ENCODE data around the gene SLC6A18. TPM values are rescaled to one million over a fixed set of nuclear protein-coding genes. Genes with fewer than 3 reads are reported as not detected.

The SLC6A18 gene
- total and polyA plus RNA-seq, 2 of the 4 experiments (the other 2 are of a cell fraction), result not detected

GRCh38 chr5:1185038-1185627, 40.0 kb upstream of the SLC6A18 start:
- Histone ChIP-seq H3K79me1 (ENCODE audit: low read depth in 1 of 2, low read length in 2 of 2) (no peaks in the 10 kb centered on the region), H2AFZ (replicated peaks; ENCODE audit: low read length, poor library complexity) (no peak overlapping the region), H3K4ac (ENCODE audit: low read depth, low read length) (no peak overlapping the region), H3K36me3 (ENCODE audit: control insufficient read depth, insufficient read depth, low read length) (no peaks in the 10 kb centered on the region), H3K27ac (ENCODE audit: insufficient read depth, low read length) (no peak overlapping the region), H2AK5ac (ENCODE audit: low read depth, low read length) (no peak overlapping the region), H2BK20ac (ENCODE audit: low read depth, low read length) (no peak overlapping the region), H3K9me3 (ENCODE audit: control insufficient read depth, insufficient read depth, low read length) (no peaks in the 10 kb centered on the region), H3K4me2 (ENCODE audit: low read depth, low read length) (no peak overlapping the region), H3K4me3 (ENCODE audit: insufficient read depth, low read depth, low read length) (no peak overlapping the region), H3K18ac (ENCODE audit: low read depth, low read length) (no peak overlapping the region), H4K91ac (ENCODE audit: insufficient read depth, low read depth, low read length) (no peak overlapping the region), H3K14ac (replicated peaks; ENCODE audit: low read depth, low read length) (no peak overlapping the region), H2AK9ac (replicated peaks; ENCODE audit: low read depth, low read length, poor library complexity) (peak overlapping the region; percentile 15), H3K9ac (ENCODE audit: low read depth, low read length) (no peak overlapping the region), H4K20me1 (ENCODE audit: insufficient read depth, low read length) (no peaks in the 10 kb centered on the region), H3K56ac (ENCODE audit: extremely low read depth, insufficient read depth, low read length) (no peak overlapping the region), H3K23ac (ENCODE audit: low read depth, low read length) (no peak overlapping the region), H4K5ac (ENCODE audit: low read depth, low read length) (no peak overlapping the region), H4K8ac (ENCODE audit: low read depth in 2 of 2, low read length in 2 of 2) (no peak overlapping the region), H3K27me3 (ENCODE audit: control insufficient read depth, insufficient read depth, low read length) (peaks cover 24% of the 10 kb centered on the region; the same call in 1 of the 2 replicates), H3K4me1 (ENCODE audit: control insufficient read depth, insufficient read depth, low read length) (no peaks in the 10 kb centered on the region), H3K9me1 (ENCODE audit: insufficient read depth, low read length) (no peaks in the 10 kb centered on the region), H2BK5ac (ENCODE audit: low read depth, low read length, poor library complexity, severe bottlenecking) (no peak overlapping the region), H2BK120ac (ENCODE audit: low read depth, low read length) (no peak overlapping the region), H2BK15ac (ENCODE audit: low read depth, low read length) (no peak overlapping the region)
- intact Hi-C loops (cut with micrococcal nuclease), result no loop called here
- ATAC-seq (ENCODE audit: low read depth) (no peak), DNase-seq (no peak)
- dilution Hi-C loops (cut with HindIII; ENCODE audit: low sequenced_read_pairs, unreplicated experiment), result no loop called here
- ChIA-PET POLR2A (ENCODE audit: unreplicated experiment) (no interaction called here), CTCF (interaction anchor here (0.8 kb wide), 1 partner anchor 11 kb away, joined by 3 read pairs; no protein-coding TSS in a partner anchor)
- WGBS, 2 experiments (ENCODE audit: extremely low coverage in 2 of 2, insufficient read length in 1 of 2), result 82% methylated on average over 4 of the region's 10 CpGs; no CpG with 5 or more reads in 1 of the 2 experiments
- BruUV-seq (replicated peaks), result no TSS peak
- in situ Hi-C loops (cut with MboI; ENCODE audit: low sequenced_read_pairs), result no loop called here
- TF ChIP-seq MAFK (IDR thresholded peaks at IDR 0.05; ENCODE audit: low read depth, low read length) (peak; percentile 85), SMC3 (IDR thresholded peaks at IDR 0.05; ENCODE audit: low read depth, low read length) (no peak)
